T-helper 1 cell (primary cell): Measurements from ENCODE around the gene CCDC122.

Experiments used
- DNase-seq, 5 donors: peaks; one replicate each; pipeline ENCODE4 v3.0.0-alpha.2; 2012 to 2020
- total RNA-seq, 4 donors: gene quantifications; one replicate each; lab custom pipeline; 2026; lab: John Stamatoyannopoulos, UW

Gene CCDC122
- total RNA-seq: 0.91 to 3.7 (median 1.9) reads per million in 4 donors

- DNase-seq: peak; percentile 58 to 79 (median 64)
Measured at GRCh38 chr13:43878892-43879754, at the start of gene CCDC122. Gene CCDC122, minus strand, starts transcription at chr13:43879740. Its CDS starts 10,364 bp downstream, at chr13:43869376.

DNA sequence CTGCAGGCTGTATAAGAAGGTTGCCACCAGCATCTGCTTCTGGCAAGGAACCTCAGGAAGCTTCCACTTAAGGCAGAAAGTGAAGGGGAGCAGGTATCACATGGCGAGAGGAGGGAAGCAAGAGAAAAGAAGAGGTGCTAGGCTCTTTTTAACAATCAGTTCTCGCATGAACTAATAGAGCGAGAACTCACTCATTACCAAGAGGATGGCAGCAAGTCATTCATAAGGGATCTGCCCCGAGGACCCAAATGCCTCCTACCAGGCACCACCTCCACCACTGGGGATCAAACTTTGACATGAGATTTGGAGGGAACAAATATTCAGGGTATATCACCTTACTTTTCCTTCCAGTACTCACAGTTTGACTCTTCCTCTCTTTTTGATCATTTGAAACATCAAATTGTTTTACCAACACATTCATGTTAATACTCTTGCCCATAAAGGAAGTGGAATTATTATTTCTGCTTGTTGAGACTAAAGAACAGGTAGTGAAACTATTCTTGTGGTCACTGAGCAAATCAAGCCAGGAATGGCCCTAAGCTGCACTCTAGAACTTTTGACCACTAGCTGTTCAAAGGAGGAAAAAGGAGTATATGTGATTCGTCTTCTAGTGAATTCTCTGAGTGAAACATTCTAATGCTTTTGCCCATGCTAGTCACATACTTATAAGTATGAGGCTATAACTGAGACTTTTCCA is 45.2 kb upstream of the CCDC122 start:
- no peak for DNase-seq

- DNase-seq: no peak
Measured at GRCh38 chr13:43920965-43921674, 41.6 kb upstream of the CCDC122 start.

- no peak for DNase-seq
Measured at GRCh38 chr13:43918636-43919035, 39.1 kb upstream of the CCDC122 start.

GRCh38 chr13:43916828-43917227 is 37.3 kb upstream of the CCDC122 start:
- DNase-seq: no peak

DNA sequence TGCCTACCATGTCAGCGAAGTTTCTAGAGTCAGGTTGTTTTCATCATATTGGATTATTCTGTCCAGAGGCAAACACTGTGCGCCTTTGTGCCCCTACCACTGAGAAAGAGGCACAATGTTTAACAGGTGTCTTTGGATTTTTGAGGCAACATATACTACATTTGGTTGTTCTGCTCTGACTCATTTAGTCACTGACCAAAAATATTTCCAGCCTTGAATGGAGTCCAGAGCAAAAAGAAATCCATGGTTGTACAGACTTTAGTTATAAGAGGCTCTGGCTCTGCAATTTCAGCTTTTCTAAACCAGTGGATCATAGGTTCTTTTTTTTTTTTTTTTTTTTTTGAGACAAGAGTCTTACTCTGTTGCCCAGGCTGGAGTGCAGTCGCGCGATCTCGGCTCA is 35.9 kb upstream of the CCDC122 start:
- DNase-seq: no peak

DNA sequence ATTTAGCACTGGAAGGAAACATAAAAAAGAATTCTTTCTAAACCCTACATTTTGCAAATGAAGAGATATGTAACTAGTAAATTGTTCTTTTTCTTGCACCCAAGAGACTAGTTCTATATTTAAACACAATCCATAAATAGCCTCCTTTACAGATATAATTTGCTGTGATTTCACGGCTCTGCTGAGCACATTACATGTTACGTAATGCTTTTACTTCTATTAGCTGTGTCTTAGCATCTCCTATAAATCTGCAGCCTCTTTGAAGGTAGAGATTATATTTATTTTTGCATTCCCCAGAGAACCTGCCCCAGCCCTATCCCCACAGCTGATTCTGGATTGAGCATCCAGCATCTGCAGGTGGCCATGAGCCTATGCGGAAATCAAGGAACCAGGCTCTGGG is 32.3 kb upstream of the CCDC122 start:
- no peak for DNase-seq

- DNase-seq: no peak
Measured at GRCh38 chr13:43911278-43911677, 31.7 kb upstream of the CCDC122 start.

DNA sequence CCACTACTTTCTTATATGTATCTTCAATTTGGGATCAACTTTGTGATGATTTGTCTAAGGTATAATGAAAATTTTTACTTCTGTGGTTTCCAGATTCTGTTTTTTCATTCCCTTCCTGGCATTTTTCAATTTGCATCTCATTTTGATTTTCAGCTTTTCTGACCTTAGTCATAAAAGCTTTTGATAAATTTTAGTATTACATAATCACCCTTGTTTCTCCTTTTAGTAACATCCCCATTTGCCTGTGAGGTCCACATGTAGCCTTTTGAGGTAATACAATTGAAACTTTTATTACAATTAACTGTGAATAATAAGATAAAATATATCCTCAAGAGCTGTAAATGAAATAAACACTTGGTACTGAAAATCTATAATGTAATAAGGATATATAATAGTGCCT is 31.3 kb upstream of the CCDC122 start:
- no peak for DNase-seq

DNA sequence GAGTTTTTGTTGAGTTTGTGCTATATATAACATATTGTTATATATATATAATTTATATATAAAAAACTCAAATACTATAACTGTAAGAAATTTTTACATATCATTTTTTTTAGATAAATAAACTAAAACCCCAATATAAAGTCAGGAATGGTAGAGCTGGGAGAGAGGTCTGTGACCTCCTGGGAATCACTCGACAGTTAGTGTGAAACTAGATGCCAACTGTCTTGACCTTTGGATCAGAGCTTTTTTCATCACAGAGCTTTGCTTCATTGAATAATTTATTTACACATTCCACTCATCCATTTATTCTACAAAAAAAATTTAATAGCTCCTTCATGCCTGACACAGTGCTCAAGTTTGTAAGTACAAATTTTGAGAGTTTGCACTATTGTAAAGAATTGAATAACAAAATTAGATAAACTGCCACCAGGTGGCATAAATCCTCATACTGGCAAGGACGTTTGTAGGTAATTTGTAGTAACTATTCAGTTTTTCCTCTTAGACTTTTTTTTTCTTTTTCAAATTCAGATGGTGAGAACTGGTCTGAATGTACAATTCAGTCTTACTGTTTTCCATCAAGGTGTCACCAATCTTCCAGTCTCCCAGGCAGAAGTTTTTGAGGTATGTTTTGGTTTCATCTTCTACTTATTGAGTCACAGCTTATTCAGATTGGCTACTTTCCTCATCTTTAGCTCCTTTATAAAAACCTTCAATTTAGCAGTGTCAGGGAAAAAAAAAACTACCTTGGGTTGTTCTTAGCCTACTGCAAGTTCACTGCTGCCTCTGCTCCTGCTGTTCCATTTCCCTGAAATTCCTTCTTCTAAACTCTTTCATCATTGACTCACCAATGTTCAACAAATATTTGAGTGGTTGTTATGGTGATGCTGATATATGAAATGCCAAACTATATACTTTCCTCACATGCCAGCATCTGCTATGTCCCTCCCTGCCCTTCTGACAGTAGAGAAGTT is 28.9 kb upstream of the CCDC122 start:
- DNase-seq: peak in 1 of 5 donors; percentile 9

DNA sequence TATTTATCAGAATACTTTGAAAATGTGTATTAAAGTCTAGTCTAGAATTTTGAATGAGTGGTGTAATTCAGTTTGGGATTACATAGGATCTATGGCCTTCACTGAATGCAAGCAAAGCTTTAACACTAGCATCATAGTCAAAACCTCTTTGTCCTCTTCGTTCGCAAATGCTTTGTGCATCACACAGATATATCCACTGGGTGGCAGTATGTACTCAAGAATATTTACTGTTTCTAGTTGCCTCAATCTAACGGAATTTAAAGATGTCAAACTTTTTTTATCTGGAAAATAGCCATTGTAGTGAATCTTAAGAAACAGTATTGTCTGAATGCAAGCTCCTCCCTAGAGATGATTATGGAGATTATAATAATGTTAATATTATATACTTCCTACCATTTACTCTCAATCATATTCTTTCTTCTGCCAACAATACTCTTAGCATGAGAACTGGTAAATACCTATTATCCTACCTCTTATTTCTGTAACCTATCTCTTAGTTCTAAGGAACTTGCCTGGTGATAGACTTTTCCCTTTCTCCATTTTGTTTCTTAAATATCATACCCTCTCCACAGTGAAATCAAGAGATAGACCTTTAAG is 26.0 kb upstream of the CCDC122 start:
- peak in 3 of 5 donors; percentile 15 to 45 (median 17) for DNase-seq

DNA sequence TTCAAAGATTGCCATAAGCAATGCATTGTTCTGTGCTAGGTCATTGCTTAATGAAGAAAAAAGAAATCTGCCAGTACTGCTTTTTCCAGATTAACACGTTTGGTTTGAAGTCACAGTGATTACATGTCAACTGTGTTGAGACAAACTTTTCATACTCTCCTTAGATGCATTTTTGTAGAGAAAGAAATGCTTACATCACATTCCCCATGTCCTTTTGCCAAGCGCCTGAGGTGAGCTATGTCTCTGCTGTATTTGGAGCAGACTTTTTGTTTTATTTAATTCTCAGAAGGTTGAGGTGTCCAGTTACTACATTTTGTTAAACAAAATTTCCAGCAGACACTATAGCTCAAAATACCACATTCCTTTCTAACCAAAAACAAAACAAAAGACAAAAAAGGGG is 16.4 kb upstream of the CCDC122 start:
- no peak for DNase-seq

DNA sequence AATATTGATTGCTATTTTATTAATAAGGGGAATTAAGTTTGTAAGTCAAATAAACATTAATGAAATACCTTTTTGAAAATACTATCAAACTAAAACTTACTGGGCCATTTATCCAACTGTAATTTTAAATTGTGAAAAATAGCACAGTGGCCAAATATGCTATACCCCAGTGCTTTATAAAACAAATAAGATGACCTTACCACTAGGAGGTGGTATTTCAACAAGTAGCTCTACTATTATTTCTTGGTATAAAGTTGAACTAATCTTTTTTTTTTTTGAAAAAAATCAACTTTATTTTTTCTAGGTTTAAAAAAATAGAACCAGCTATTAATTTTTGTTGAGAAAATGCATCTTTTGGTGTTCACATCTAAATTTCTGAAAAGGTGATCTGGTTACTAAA is 14.9 kb upstream of the CCDC122 start:
- DNase-seq: no peak

DNA sequence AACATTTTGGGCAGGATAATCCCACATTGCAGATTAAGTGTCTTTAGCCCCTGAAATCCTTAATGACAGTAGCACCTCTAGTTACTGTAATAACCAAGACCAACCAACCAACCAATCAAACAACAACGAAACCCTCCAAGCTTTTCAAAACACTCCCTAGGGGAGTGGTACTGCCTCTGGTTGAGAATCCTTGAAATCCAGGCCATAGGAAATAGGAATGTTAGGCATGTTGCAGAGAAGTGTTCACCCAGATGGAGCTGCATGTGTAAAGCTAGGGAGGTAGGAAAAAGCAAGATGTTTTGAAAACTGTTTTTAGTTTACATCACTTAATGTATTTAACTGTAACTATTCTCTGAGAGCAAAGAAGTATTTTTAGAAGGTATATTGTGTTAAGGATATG is 4.7 kb upstream of the CCDC122 start:
- DNase-seq: no peak

- no peak for DNase-seq
Measured at GRCh38 chr13:43883631-43884030, 4.1 kb upstream of the CCDC122 start.

GRCh38 chr13:43881580-43881979 is 2.0 kb upstream of the CCDC122 start:
- DNase-seq: no peak

GRCh38 chr13:43880926-43881325 is 1.4 kb upstream of the CCDC122 start:
- no peak for DNase-seq

GRCh38 chr13:43880214-43880855 is 795 bp upstream of the CCDC122 start:
- no peak for DNase-seq

- DNase-seq: peak in 2 of 5 donors; percentile 25 to 60
Measured at GRCh38 chr13:43879755-43880181, 228 bp upstream of the CCDC122 start, which contains the start of gene LACC1. Gene LACC1, plus strand, starts transcription at chr13:43879904. Its CDS starts 1,082 bp downstream, at chr13:43880986.

DNA sequence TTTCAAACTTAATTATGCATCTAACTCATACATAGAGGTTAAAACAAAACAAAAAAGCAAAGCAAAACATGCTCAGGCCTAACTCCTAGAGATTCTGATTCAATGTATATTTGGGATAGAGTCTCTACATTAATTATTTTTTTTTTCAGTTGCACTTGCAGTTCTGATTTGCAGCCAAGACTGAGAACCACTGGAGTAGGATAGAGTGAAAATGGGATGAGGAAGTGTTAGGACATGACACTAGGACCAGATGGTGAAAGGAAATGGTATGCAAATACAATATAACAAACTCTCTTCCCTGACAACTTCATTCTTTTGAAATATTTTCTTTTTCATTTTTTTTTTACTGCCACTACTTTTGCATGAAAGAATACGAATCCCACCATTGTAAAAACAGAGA is 1.8 kb downstream of the CCDC122 start:
- DNase-seq: no peak

DNA sequence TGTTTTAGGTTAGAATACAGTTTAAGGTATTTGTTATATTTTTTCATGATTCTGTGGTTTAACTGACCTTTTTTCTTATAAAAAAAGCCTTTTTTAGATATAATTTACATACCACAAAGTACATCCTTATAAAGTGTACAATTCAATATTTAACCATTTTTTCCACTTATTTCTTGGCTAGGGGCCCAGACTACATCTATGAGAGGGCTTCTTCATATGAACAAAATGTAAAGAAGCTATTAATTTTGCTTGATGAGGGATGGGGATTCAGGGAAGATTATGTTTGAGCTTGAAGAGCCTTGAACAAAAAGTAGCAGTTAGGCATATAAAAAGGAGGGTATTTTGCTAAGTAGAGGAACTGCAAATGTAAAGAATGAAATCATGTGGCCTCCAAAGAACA is 2.2 kb downstream of the CCDC122 start:
- no peak for DNase-seq
